IPS-NIHi11 (cell line): ENCODE data around the gene PNMA6E.

Source experiments
- DNase-seq: peaks from one replicate; pipeline ENCODE4 v3.0.0; 2012; ENCODE audit warnings: mixed read lengths, low spot score

The PNMA6E gene

GRCh38 chrX:153401133-153401764 lies at the start of gene PNMA6E:
Gene PNMA6E (minus strand): TSS chrX:153401350. CDS start chrX:153398849, 2,501 bp downstream.
- DNase-seq, result no peak

GRCh38 chrX:153450949-153451277 lies 49.8 kb upstream of the PNMA6E start:
- DNase-seq, result no peak

- DNase-seq, result no peak
These were observed 49.2 kb upstream of the PNMA6E start for GRCh38 chrX:153450114-153450948.

- no peak for DNase-seq
These were observed 48.4 kb upstream of the PNMA6E start for GRCh38 chrX:153449368-153450113.

DNA sequence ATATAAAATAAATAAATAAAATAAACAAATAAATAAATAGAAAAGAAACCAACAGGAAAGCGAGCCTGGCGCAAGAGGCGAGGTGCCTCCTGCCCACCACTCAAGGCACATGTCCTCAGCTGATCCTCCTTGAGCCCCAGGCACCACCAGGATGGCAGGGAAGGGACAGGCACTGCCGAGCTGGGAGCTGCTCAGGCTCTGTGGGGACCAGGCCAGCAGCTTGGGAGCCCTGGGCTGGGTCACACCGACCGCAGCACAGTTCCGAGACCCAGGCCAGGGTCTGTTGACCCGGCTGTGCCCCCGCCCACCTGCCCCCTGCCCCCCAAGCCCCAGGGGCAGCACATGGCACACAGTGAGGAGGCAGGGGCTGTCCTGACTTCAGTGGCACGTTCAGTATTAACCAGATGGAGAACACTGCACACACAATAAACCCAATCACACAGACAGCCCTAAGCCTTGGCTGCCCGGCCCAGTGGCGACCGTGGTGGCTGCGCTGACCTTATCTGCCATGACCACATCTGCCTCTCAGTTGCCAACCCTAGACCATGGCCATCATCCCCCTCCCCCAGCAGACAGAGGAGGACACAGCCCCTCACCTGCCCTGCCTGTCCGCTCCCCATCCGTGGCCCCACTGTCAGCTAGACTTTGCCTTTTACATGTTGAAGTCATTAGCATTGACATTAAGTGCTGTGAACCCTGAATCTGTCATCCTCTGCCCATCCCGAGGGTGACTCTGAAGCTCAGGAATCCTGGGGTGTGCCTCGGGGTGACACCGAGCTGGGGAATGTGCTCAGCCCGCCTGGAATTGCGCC lies 47.6 kb upstream of the PNMA6E start:
- DNase-seq, result no peak

DNA sequence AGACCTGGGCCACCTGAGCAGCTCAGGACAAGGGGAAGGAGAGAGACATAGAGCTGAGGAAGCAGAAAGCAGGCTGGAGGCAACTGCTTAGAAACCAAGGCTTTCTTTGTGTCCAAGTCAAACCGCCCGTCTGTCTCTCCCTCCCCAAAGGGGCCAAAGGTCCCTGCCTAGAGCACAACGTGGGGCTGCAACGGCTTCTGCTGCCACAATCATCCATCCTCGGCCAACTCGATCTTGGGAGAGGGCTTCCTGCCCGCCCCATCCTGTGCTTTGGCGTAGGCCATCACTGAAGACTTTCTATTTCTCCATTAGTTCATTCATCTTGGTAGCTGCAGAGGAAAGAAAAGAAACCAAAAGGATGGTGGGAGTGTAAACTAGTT lies 46.4 kb upstream of the PNMA6E start:
- DNase-seq, result no peak

GRCh38 chrX:153446950-153447580 lies 45.9 kb upstream of the PNMA6E start:
- no peak for DNase-seq

- no peak for DNase-seq
These were observed 45.4 kb upstream of the PNMA6E start for GRCh38 chrX:153446636-153446936.

DNA sequence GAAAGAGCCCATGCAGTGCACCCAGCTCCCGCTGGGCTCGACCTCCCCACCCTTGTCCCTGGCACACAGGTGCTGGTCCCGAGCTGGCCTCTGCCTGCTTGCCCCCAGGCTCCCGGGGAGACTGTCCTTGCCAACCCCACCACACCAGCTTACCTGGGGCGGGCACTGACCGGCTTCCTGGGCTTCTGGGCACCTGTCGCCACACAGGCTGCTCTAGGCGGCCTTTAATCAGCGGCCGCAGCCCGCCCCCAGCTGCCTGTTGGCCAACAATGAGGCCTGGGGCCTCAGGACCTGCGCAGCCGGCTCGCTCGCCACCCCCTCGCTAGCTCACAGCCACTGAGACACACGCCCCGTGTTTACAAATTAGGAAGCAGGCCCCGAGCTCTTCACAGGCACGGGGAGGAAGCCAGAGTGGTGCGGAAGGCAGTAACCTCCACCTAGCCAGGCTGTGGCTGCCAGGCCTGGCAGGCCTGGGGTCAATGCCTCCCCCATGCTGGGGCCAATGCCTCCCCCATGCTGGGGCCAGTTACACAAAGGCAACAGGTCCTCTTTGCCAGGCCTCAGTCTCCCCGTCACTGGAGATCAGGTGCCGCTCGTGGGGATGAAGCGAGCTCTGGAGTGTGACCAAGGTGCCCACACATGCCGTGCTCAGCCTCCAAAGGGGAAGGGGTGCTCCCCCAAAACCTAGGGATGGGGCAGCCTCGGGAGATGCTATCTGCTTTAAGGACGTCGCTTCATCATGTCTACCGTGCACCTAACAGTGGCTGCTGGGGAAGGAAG lies 44.9 kb upstream of the PNMA6E start, which contains the start of gene TREX2:
Gene TREX2, minus strand, starts transcription at position 201 of the 780 bp plus-strand sequence. CDS start 626 bp downstream, outside the sequence.
- DNase-seq, result no peak

DNA sequence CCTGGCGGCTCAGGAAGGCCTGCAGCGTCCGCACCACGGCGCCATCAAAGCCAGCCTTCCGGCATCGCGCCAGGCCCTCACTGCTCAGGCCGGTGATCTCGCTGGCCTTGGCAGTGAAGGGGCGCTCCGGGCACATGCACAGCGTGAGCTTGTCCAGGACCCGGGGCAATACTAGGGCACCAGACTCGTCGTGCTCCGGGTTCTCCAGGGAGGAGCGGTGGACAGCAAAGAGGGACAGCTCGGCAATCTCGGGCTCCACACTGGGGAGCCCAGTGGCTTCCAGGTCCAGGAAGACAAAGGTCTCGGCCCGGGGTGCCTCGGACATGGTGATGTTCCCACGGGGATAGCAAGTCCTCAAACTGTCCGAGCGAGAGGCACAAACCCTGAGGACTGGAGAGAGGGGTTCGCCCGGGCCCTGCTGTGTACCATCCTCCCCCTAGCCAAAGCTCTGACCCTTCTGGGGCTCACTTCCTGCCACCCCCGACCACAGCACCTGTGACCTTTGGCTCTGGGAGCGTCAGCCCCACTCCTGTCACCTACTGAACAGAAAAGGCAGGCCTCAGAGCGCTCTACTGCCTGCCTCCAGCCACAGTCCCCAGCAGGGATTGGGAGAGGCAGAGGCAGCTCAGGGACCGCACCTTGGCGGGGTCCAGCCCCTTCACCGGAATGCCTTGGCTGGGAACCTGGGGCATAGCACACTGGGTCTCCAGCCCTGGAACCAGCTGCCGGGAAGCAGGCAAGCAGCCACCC lies 44.1 kb upstream of the PNMA6E start:
- no peak for DNase-seq

DNA sequence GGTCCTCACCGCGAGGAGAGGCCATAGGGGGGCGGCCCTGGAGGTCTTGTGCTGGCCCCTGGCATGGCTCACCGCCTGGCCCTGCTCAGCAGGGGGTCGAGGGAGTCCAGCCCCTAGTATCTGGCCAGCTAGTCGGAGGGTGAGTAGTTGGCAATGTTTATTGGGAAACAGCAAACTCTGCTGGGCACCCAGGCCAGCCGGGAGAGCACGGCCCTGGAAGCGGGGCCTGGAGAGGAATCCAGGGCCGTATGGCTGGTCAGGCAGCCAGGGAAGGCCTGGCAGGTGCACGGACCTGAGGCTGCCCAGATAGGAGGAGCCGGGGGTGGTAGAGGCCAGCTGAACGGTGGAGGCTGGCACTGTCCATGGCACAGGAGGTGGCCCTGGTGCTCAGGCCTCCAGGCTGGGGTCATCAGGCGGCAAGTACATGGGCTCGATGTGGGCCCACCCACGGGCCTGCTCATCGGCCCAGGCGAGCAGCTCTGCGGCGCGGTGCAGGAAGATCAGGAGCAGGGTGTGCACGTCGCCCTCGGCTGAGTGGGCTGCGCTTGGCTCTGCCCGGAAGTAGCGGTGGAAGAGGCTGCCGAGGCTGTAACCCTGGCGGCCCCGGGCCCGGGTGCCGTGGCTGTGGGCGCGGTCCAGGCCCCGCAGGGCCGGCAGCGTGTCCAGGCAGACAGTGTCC lies 43.3 kb upstream of the PNMA6E start:
- no peak for DNase-seq

DNA sequence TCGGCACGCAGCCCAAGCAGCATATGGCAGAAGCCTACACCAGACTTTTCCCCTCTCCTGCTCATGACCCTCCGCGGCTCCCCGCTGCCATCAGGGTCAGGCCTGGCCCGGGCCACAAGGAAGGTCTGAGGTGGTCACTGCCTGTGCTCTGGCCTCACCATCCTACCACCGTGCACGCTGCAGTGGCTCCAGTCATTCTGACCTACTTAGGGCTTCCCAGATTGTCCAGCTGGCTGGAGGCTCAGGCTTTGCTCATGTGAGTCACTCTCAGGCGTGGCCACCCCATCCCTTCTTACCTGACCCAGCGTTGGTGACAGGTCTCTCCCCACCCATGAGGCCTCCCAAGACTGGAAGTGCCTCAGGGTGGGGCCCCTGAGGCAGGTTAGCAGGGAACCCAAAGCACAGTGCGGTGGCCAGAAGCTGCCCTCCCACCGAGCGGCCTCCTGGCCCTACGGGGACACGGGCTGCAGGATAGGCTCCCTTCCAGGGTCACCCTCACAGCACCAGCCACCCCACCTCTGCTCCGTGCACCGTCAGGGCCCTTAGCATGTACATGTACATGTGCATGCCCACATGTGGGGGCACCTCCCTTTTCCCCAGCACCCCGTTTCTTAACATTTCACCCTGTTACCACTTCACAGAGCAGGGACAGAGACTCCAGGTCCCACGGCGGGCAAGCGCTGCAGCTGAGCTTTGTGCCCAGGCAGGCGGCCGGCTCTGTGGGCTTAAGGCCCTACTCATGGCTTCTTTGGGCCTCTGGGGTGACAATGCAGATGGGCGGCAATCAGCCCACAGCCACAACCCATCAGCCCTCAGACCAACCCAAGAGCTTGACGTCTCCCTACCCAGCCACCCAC lies 42.6 kb upstream of the PNMA6E start:
- DNase-seq, result no peak

- no peak for DNase-seq
These were observed 41.3 kb upstream of the PNMA6E start for GRCh38 chrX:153442463-153442862.

DNA sequence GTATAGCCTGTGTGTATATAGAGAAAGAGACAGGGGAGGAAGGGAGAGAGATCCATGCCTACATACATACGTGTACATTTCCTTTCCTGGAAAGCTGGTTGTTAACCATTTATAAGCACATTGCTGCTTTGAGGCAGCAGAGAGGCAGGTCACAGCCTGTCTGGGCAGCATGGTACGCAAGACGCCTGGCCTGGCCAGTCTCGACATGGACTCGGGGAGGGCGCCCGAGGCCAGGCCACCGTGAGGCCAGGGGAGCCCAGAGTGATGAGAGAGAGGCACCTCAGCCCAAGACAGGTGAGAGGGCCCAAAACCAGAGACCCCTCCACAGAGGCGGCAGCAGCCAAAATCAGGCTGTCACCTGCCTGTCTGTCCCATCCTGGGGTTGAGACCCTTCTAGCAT lies 40.8 kb upstream of the PNMA6E start:
- DNase-seq, result no peak

- no peak for DNase-seq
These were observed 40.1 kb upstream of the PNMA6E start for GRCh38 chrX:153441296-153441695.

GRCh38 chrX:153440556-153441135 lies 39.5 kb upstream of the PNMA6E start:
- no peak for DNase-seq

- no peak for DNase-seq
These were observed 38.8 kb upstream of the PNMA6E start for GRCh38 chrX:153439977-153440376.

- DNase-seq, result no peak
These were observed 37.4 kb upstream of the PNMA6E start for GRCh38 chrX:153438532-153438931.
